ENCODE measurements around the gene NCSTN.

Gene NCSTN

DNA sequence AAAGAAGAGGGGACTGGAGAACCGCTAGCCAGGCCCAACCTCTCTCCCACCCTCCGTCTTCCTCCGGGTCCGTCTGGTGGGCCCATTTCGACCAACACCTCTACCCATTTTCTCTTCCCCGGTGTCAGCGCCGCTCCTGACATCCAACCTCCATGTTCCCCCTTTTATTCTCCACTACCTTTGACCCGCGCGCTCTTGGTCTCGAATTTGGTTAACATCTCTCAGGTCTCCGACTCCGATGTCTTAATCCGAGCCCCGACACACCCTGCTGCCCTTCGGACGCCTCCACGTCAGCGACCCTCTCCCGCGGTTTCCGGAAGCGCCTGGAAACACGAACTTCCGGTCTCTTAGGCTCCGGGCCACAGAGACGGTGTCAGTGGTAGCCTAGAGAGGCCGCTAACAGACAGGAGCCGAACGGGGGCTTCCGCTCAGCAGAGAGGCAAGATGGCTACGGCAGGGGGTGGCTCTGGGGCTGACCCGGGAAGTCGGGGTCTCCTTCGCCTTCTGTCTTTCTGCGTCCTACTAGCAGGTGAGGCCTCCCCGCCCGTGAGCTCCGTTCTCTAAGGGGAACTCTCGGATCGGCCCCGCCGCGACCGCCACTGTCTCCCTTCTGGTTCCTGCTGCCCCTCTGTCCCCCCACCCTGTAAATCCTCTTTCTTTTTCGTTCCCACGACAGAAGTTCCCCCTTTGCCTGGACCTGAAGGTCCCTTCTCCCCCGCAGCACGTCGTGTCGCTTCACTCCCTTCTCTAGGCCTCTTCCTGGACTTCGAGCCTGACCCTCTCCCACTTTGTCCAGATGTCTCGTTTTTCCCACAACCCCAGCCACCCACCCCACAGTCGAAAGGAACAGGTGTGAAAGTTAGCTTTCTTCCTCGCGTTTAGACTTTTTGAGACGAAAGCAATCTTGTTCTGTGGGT, at the start of gene NCSTN, which contains the start of gene COPA:
Gene NCSTN, plus strand, starts transcription at position 431 of the 917 bp plus-strand sequence. Its CDS starts 14 bp downstream, at position 445.
Gene COPA, minus strand, starts transcription at position 298 of the 917 bp plus-strand sequence. Its CDS starts 80 bp downstream, at position 218.
- peak within 1 kb of the TSS; percentile 96 for H3K27ac ChIP-seq
- TF ChIP-seq, protein P1, sequence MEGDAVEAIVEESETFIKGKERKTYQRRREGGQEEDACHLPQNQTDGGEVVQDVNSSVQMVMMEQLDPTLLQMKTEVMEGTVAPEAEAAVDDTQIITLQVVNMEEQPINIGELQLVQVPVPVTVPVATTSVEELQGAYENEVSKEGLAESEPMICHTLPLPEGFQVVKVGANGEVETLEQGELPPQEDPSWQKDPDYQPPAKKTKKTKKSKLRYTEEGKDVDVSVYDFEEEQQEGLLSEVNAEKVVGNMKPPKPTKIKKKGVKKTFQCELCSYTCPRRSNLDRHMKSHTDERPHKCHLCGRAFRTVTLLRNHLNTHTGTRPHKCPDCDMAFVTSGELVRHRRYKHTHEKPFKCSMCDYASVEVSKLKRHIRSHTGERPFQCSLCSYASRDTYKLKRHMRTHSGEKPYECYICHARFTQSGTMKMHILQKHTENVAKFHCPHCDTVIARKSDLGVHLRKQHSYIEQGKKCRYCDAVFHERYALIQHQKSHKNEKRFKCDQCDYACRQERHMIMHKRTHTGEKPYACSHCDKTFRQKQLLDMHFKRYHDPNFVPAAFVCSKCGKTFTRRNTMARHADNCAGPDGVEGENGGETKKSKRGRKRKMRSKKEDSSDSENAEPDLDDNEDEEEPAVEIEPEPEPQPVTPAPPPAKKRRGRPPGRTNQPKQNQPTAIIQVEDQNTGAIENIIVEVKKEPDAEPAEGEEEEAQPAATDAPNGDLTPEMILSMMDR (IDR thresholded peaks at IDR 0.05; ENCODE audit: low read depth, low read length, missing control alignments), result peak; percentile 1
- H3K4me3 ChIP-seq (ENCODE audit: low read depth, low read length), result peak within 1 kb of the TSS; percentile 94
- DNase-seq, result peak; percentile 97
- in situ Hi-C loops (cut with HindIII; ENCODE audit: low pct_ligation_motif_present, low sequenced_read_pairs), result no loop called here
- H3K36me3 ChIP-seq (replicated peaks), result peaks cover 31% of the 10 kb centered on the region
- H3K27me3 ChIP-seq (replicated peaks), result no peaks in the 10 kb centered on the region

DNA sequence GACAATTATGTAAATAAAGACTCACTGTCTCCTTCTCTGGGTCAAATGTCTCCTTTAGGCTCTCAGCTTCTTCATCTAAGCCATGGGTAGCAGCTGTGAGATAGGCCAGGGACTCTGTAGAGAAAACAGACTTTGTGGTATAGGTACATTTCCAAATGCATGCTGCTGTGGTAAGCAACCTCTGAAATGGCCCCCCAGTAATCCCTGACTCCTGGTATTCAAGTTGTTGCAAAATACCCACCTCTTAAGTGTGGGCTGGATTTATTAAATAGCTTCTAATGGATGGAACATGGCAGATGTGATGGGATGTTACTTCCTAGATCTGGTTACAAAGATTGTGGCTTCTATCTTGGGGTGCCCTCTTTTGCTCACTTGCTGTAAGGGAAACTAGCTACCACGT, 47.1 kb upstream of the NCSTN start:
- Histone ChIP-seq H3K36me3 (replicated peaks) (peaks cover 94% of the 10 kb centered on the region), H3K4me3 (ENCODE audit: low read depth, low read length) (no peak overlapping the region), H3K27ac (no peak overlapping the region), H3K27me3 (replicated peaks) (no peaks in the 10 kb centered on the region)
- in situ Hi-C loops (cut with HindIII; ENCODE audit: low pct_ligation_motif_present, low sequenced_read_pairs), result no loop called here
- DNase-seq, result no peak
- TF ChIP-seq, protein P1 (IDR thresholded peaks at IDR 0.05; ENCODE audit: low read depth, low read length, missing control alignments), result no peak

DNA sequence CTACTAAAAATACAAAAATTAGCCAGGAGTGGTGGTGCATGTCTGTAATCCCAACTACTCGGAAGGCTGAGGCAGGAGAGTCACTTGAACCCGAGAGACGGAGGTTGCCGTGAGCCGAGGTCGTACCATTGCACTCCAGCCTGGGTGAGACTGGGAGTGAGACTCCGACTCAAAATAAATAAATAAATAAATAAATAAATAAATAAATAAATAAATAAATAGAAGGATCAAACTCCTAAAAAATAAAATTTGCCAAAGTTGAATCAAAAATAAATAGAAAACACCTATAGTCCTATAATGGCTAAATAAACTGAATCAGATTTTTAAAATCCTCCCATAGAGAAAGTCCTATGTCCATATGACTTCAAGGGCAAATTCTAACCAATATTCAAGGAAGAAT, 43.0 kb upstream of the NCSTN start:
- H3K27me3 ChIP-seq (replicated peaks), result no peaks in the 10 kb centered on the region
- no peak for DNase-seq
- H3K4me3 ChIP-seq (ENCODE audit: low read depth, low read length), result no peak overlapping the region
- in situ Hi-C loops (cut with HindIII; ENCODE audit: low pct_ligation_motif_present, low sequenced_read_pairs), result no loop called here
- no peak overlapping the region for H3K27ac ChIP-seq
- peaks cover 82% of the 10 kb centered on the region for H3K36me3 ChIP-seq (replicated peaks)
- TF ChIP-seq, protein P1 (IDR thresholded peaks at IDR 0.05; ENCODE audit: low read depth, low read length, missing control alignments), result no peak

DNA sequence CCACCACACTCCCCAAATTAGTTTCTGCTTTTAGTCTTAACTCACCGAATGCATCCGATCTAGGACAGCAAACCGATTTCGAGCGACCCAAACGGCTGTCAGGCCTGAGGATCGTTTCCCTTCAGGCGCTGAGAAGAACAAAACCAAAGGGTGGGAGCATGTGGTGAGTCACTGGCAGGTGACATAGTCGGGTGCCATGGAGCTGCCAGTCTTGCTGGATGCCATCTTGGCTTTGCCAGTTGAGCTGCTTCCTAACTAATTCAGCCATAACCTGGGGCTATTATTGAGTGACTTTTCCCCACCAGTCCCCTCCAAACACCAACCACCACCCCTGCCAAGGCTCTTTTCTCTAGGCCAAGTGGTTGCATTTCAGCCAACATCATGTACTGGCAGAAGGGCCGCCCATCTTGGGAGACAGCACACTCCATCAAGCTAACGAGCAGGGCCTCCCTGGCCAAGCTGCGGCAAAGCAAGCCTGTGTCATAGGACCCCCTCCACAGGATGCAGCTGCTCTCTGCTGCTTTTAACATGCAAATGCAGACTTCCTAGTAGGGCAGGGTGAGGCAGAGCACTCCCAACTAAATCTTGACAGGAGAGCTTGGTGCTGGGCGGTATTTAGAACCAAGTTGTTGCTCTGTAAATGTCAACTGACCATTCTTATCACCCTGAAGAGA, 35.9 kb upstream of the NCSTN start:
- Histone ChIP-seq H3K4me3 (ENCODE audit: low read depth, low read length) (no peak overlapping the region), H3K27me3 (replicated peaks) (no peaks in the 10 kb centered on the region), H3K36me3 (replicated peaks) (peaks cover 90% of the 10 kb centered on the region), H3K27ac (no peak overlapping the region)
- DNase-seq, result no peak
- in situ Hi-C loops (cut with HindIII; ENCODE audit: low pct_ligation_motif_present, low sequenced_read_pairs), result no loop called here
- TF ChIP-seq, protein P1 (IDR thresholded peaks at IDR 0.05; ENCODE audit: low read depth, low read length, missing control alignments), result no peak

DNA sequence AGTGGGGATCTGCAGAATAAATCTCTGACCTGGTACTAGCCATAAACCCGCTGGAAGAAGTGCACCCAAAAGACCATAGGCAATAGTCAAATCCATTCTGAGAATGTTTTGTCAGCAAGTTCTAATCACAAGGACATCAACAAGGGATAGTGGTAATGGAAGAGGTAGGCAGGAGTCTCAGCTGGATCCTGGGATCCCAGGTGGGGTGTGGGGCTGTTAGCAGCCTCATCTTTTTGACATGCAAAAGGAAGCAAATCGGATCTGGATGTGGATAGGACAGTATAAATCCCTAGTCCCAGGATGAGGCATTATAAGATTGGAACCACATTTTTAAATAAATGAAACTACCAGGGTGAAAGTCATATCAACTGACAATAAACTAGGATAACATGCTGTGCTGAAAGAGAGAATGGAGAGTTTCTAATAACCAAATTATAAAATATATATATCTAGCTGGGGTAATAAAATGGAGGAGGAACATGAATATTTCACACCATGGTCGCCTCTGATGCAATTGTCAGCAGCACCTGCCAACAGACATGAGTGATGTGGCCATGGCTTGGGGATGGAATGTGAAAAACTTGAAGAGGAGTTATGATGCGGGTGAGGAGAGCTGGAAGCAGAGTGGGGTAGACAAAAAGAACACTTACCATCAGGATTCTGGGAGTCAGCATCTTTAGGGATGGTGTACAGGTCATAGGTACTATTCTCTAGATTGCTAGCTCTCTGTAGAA, 34.6 kb upstream of the NCSTN start:
- H3K4me3 ChIP-seq (ENCODE audit: low read depth, low read length), result no peak overlapping the region
- no peak for DNase-seq
- H3K27me3 ChIP-seq (replicated peaks), result no peaks in the 10 kb centered on the region
- TF ChIP-seq, protein P1 (IDR thresholded peaks at IDR 0.05; ENCODE audit: low read depth, low read length, missing control alignments), result no peak
- in situ Hi-C loops (cut with HindIII; ENCODE audit: low pct_ligation_motif_present, low sequenced_read_pairs), result no loop called here
- H3K27ac ChIP-seq, result peak overlapping the region; percentile 37
- peaks cover 93% of the 10 kb centered on the region for H3K36me3 ChIP-seq (replicated peaks)
